Hepatocyte (in vitro differentiated cells): ENCODE data around the gene MICU1. TPM values are rescaled to one million over a fixed set of nuclear protein-coding genes. Genes with fewer than 3 reads are reported as not detected.

Source experiments
- DNase-seq: peaks from one replicate; pipeline ENCODE4 v3.0.0-alpha.2; 2016; ENCODE audit warnings: low spot score
- H2AFZ ChIP-seq: fragments of 200-600 bp; sonication (generic); 2 replicates; pipeline ENCODE4 v1.6.0; 2016; ENCODE audit warnings: antibody characterized with exemption, mild to moderate bottlenecking
- H3K27ac ChIP-seq: fragments of 200-600 bp; sonication (generic); 2 replicates; pipeline ENCODE4 v1.5.1; 2016; ENCODE audit warnings: mild to moderate bottlenecking
- H3K27me3 ChIP-seq: fragments of 200-600 bp; sonication (generic); 2 replicates; pipeline ENCODE4 v1.6.1; 2016
- H3K36me3 ChIP-seq: fragments of 200-600 bp; sonication (generic); replicated peaks from 2 replicates; pipeline ENCODE4 v1.5.1; 2016; ENCODE audit warnings: low read depth; ENCODE audit not compliant: insufficient read depth
- H3K4me1 ChIP-seq: fragments of 200-600 bp; sonication (generic); 2 replicates; pipeline ENCODE4 v1.5.1; 2016; ENCODE audit warnings: mild to moderate bottlenecking, moderate library complexity; ENCODE audit not compliant: insufficient read depth
- H3K4me2 ChIP-seq: fragments of 200-600 bp; sonication (generic); 2 replicates; pipeline ENCODE4 v1.6.0; 2016
- H3K4me3 ChIP-seq: fragments of 200-600 bp; sonication (generic); 2 replicates; pipeline ENCODE4 v1.5.1; 2016; ENCODE audit warnings: mild to moderate bottlenecking
- H3K79me2 ChIP-seq: fragments of 200-600 bp; sonication (generic); 2 replicates; pipeline ENCODE4 v1.6.0; 2017; ENCODE audit warnings: mild to moderate bottlenecking
- H3K9me2 ChIP-seq: fragments of 200-600 bp; sonication (generic); replicated peaks from 2 replicates; pipeline ENCODE4 v1.6.0; 2017; ENCODE audit warnings: mild to moderate bottlenecking; ENCODE audit not compliant: insufficient read depth
- H3K9me3 ChIP-seq: fragments of 200-600 bp; sonication (generic); 2 replicates; pipeline ENCODE4 v1.5.1; 2016; ENCODE audit warnings: low read depth, mild to moderate bottlenecking
- H4K20me1 ChIP-seq: fragments of 200-600 bp; sonication (generic); 2 replicates; pipeline ENCODE4 v1.6.0; 2016; ENCODE audit warnings: mild to moderate bottlenecking; ENCODE audit not compliant: insufficient read depth, poor library complexity, severe bottlenecking
- CTCF ChIP-seq: fragments of 200-600 bp; sonication (generic); IDR thresholded peaks from 2 replicates; pipeline ENCODE4 v1.5.1; 2016; ENCODE audit warnings: antibody characterized with exemption, mild to moderate bottlenecking; ENCODE audit not compliant: poor library complexity
- EZH2 ChIP-seq: fragments of 200-600 bp; sonication (generic); IDR thresholded peaks from 2 replicates; pipeline ENCODE4 v1.6.1; 2016; ENCODE audit warnings: antibody characterized with exemption, mild to moderate bottlenecking, borderline replicate concordance
- EZH2phosphoT487 ChIP-seq: fragments of 200-600 bp; sonication (generic); IDR thresholded peaks from one replicate; pipeline ENCODE4 v1.6.1; 2018; ENCODE audit warnings: antibody characterized with exemption, mild to moderate bottlenecking, low read depth, moderate library complexity; ENCODE audit not compliant: unreplicated experiment, severe bottlenecking
- WGBS: methylation state at CpG from one replicate; pipeline ENCODE4 v1.1.6; 2016; ENCODE audit warnings: low lambda C conversion rate; ENCODE audit errors: missing lambda C conversion rate; 5-methylcytosine and 5-hydroxymethylcytosine counted together
- polyA plus RNA-seq: library from polyadenylated mRNA; unstranded; fragments of >200 nt; fragmentation: Nextera tagmentation; extraction: Ambion mirVana; gene quantifications from 2 replicates; pipeline ENCODE4 v1.2.1, GENCODE V29; 2016
- total RNA-seq: library from RNA; depleted of rRNA; stranded (reverse); fragments of >200 nt; gene quantifications from 2 replicates; pipeline ENCODE4 v1.2.3, GENCODE V29; 2014

Gene MICU1
- total and polyA plus RNA-seq, 2 experiments from 2014 or later = 34.0 to 60.1 TPM

DNA sequence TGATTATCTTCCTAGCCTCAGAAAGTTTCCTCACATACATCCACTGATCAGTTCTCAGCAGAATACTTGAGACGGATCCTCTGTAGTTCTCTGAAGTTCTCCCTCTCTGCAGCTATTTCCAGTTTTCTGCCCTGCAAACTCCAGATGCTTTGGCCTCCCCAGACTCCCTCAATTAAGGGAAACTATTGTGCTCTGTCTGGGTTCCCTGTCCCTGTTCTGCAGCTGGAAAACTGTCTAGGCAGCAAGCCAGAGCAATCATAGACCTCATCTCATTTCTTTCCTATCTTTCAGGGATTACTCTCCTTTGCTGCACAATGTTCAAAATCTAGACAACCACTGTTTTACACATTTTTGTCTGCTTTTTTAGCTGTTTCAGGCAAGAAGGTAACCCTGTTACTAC is 9.2 kb downstream of the MICU1 start:
- no peak overlapping the region for H3K27ac ChIP-seq
- H3K9me3 ChIP-seq = no peaks in the 10 kb centered on the region
- no peaks in the 10 kb centered on the region for H4K20me1 ChIP-seq
- H3K79me2 ChIP-seq = peaks cover 88% of the 10 kb centered on the region
- DNase-seq = no peak
- 78% methylated on average over 1 of the region's 1 CpG for WGBS
- H2AFZ ChIP-seq = no peak overlapping the region
- H3K4me3 ChIP-seq = no peak overlapping the region
- no peak for TF ChIP-seq EZH2
- TF ChIP-seq EZH2phosphoT487 = no peak
- TF ChIP-seq CTCF = no peak
- H3K4me1 ChIP-seq = no peaks in the 10 kb centered on the region
- H3K36me3 ChIP-seq = no peaks in the 10 kb centered on the region
- H3K9me2 ChIP-seq = no peaks in the 10 kb centered on the region
- no peaks in the 10 kb centered on the region for H3K27me3 ChIP-seq
- no peak overlapping the region for H3K4me2 ChIP-seq

GRCh38 chr10:72615970-72616369 is 9.9 kb downstream of the MICU1 start:
- Histone ChIP-seq H3K4me2 (no peak overlapping the region), H3K9me3 (no peaks in the 10 kb centered on the region), H3K27ac (no peak overlapping the region), H2AFZ (no peak overlapping the region), H3K79me2 (peaks cover 87% of the 10 kb centered on the region), H4K20me1 (peaks cover 4% of the 10 kb centered on the region), H3K4me1 (no peaks in the 10 kb centered on the region), H3K36me3 (no peaks in the 10 kb centered on the region), H3K27me3 (no peaks in the 10 kb centered on the region), H3K4me3 (no peak overlapping the region), H3K9me2 (no peaks in the 10 kb centered on the region)
- TF ChIP-seq EZH2 (no peak), CTCF (no peak), EZH2phosphoT487 (no peak)
- DNase-seq = no peak
- WGBS = 70% methylated on average over 3 of the region's 3 CpGs

GRCh38 chr10:72612203-72612826 is 13.6 kb downstream of the MICU1 start:
- Histone ChIP-seq H3K27ac (no peak overlapping the region), H3K36me3 (no peaks in the 10 kb centered on the region), H3K4me1 (no peaks in the 10 kb centered on the region), H3K9me2 (no peaks in the 10 kb centered on the region), H2AFZ (no peak overlapping the region), H3K27me3 (no peaks in the 10 kb centered on the region), H3K4me2 (no peak overlapping the region), H3K79me2 (peaks cover 86% of the 10 kb centered on the region), H4K20me1 (peaks cover 4% of the 10 kb centered on the region), H3K9me3 (no peaks in the 10 kb centered on the region), H3K4me3 (no peak overlapping the region)
- TF ChIP-seq EZH2 (no peak), EZH2phosphoT487 (no peak)
- 56% methylated on average over 3 of the region's 3 CpGs for WGBS
- no peak for DNase-seq

GRCh38 chr10:72611783-72612182 is 14.1 kb downstream of the MICU1 start:
- no peaks in the 10 kb centered on the region for H3K4me1 ChIP-seq
- H3K27ac ChIP-seq = no peak overlapping the region
- H4K20me1 ChIP-seq = peaks cover 4% of the 10 kb centered on the region
- DNase-seq = no peak
- H2AFZ ChIP-seq = no peak overlapping the region
- 74% methylated on average over 5 of the region's 5 CpGs for WGBS
- peaks cover 87% of the 10 kb centered on the region for H3K79me2 ChIP-seq
- no peaks in the 10 kb centered on the region for H3K9me2 ChIP-seq
- H3K4me3 ChIP-seq = no peak overlapping the region
- TF ChIP-seq EZH2 (no peak), EZH2phosphoT487 (no peak)
- H3K4me2 ChIP-seq = no peak overlapping the region
- H3K27me3 ChIP-seq = no peaks in the 10 kb centered on the region
- H3K36me3 ChIP-seq = no peaks in the 10 kb centered on the region
- no peaks in the 10 kb centered on the region for H3K9me3 ChIP-seq
